Large intestine (tissue), 3 donors: Measurements from ENCODE around the gene POLN. TPM values are rescaled to one million over a fixed set of nuclear protein-coding genes. Genes with fewer than 3 reads are reported as not detected.

Source experiments
- DNase-seq, 2 donors: peaks; one replicate each; pipeline versions ENCODE4 v3.0.0 to v3.0.0-alpha.2; 2013
- H3K27ac ChIP-seq: one replicate; pipeline ENCODE4 v1.5.1; 2013; ENCODE audit warnings: low read length
- H3K27me3 ChIP-seq: 2 replicates; pipeline ENCODE4 v1.6.1; 2013; ENCODE audit warnings: low read length; ENCODE audit not compliant: control insufficient read depth, insufficient read depth
- H3K36me3 ChIP-seq: 2 replicates; pipeline ENCODE4 v1.6.1; 2013; ENCODE audit warnings: low read length; ENCODE audit not compliant: control insufficient read depth, insufficient read depth
- H3K4me1 ChIP-seq: one replicate; pipeline ENCODE4 v1.6.1; 2013; ENCODE audit warnings: low read length; ENCODE audit not compliant: control insufficient read depth, insufficient read depth
- H3K4me3 ChIP-seq: one replicate; pipeline ENCODE4 v1.5.1; 2013; ENCODE audit warnings: low read length
- H3K9me3 ChIP-seq: one replicate; pipeline ENCODE4 v1.6.1; 2013; ENCODE audit warnings: mild to moderate bottlenecking, low read depth, low read length, moderate library complexity; ENCODE audit not compliant: control insufficient read depth
- WGBS: methylation state at CpG from one replicate; pipeline ENCODE4 v1.1.5; 2013; ENCODE audit warnings: low lambda C conversion rate; ENCODE audit not compliant: insufficient coverage; 5-methylcytosine and 5-hydroxymethylcytosine counted together
- polyA plus RNA-seq: library from polyadenylated mRNA; unstranded; fragments of 120-200 nt; gene quantifications from one replicate; pipeline ENCODE4 v1.2.1, GENCODE V29; 2013

POLN gene
- polyA plus RNA-seq, 1 donor: 2.3 TPM

GRCh38 chr4:2104556-2105345 lies 137.2 kb downstream of the POLN start:
- H3K4me3 ChIP-seq: no peak overlapping the region
- no peaks in the 10 kb centered on the region for H3K4me1 ChIP-seq
- peaks cover 2% of the 10 kb centered on the region for H3K27me3 ChIP-seq
- no peaks in the 10 kb centered on the region for H3K36me3 ChIP-seq
- WGBS: 85% methylated on average over 2 of the region's 9 CpGs
- H3K27ac ChIP-seq: no peak overlapping the region
- H3K9me3 ChIP-seq: peaks cover 12% of the 10 kb centered on the region
- no peak for DNase-seq

- WGBS: 100% methylated on average over 2 of the region's 2 CpGs
- Histone ChIP-seq H3K4me1 (no peaks in the 10 kb centered on the region), H3K9me3 (peaks cover 12% of the 10 kb centered on the region), H3K27me3 (peaks cover 2% of the 10 kb centered on the region), H3K4me3 (no peak overlapping the region), H3K27ac (no peak overlapping the region), H3K36me3 (no peaks in the 10 kb centered on the region)
- no peak for DNase-seq
These were observed 137.9 kb downstream of the POLN start for GRCh38 chr4:2103843-2104547.

GRCh38 chr4:2103127-2103842 lies 138.6 kb downstream of the POLN start:
- no peak overlapping the region for H3K4me3 ChIP-seq
- H3K27ac ChIP-seq: no peak overlapping the region
- WGBS: 89% methylated on average over 4 of the region's 5 CpGs
- no peak for DNase-seq
- H3K9me3 ChIP-seq: peaks cover 12% of the 10 kb centered on the region
- peaks cover 2% of the 10 kb centered on the region for H3K27me3 ChIP-seq
- no peaks in the 10 kb centered on the region for H3K36me3 ChIP-seq
- H3K4me1 ChIP-seq: no peaks in the 10 kb centered on the region

GRCh38 chr4:2102045-2102883 lies 139.7 kb downstream of the POLN start:
- DNase-seq: no peak
- WGBS: no CpG with 5 or more reads among the region's 4 CpGs
- peaks cover 2% of the 10 kb centered on the region for H3K27me3 ChIP-seq
- peaks cover 12% of the 10 kb centered on the region for H3K9me3 ChIP-seq
- no peaks in the 10 kb centered on the region for H3K4me1 ChIP-seq
- H3K4me3 ChIP-seq: no peak overlapping the region
- H3K27ac ChIP-seq: no peak overlapping the region
- H3K36me3 ChIP-seq: no peaks in the 10 kb centered on the region

- Histone ChIP-seq H3K4me3 (no peak overlapping the region), H3K27ac (no peak overlapping the region), H3K4me1 (no peaks in the 10 kb centered on the region), H3K9me3 (peaks cover 15% of the 10 kb centered on the region), H3K27me3 (peaks cover 2% of the 10 kb centered on the region), H3K36me3 (no peaks in the 10 kb centered on the region)
- no CpG with 5 or more reads among the region's 7 CpGs for WGBS
- DNase-seq: no peak
These were observed 140.4 kb downstream of the POLN start for GRCh38 chr4:2101346-2102044.

GRCh38 chr4:2096073-2096609 lies 145.8 kb downstream of the POLN start:
- H3K9me3 ChIP-seq: peaks cover 13% of the 10 kb centered on the region
- no peak overlapping the region for H3K4me3 ChIP-seq
- H3K4me1 ChIP-seq: no peaks in the 10 kb centered on the region
- no peaks in the 10 kb centered on the region for H3K27me3 ChIP-seq
- no CpG with 5 or more reads among the region's 7 CpGs for whole genome bisulfite sequencing
- no peak overlapping the region for H3K27ac ChIP-seq
- no peak for DNase-seq
- H3K36me3 ChIP-seq: no peaks in the 10 kb centered on the region

- Histone ChIP-seq H3K27ac (no peak overlapping the region), H3K4me3 (no peak overlapping the region), H3K36me3 (no peaks in the 10 kb centered on the region), H3K27me3 (no peaks in the 10 kb centered on the region), H3K4me1 (no peaks in the 10 kb centered on the region), H3K9me3 (peaks cover 13% of the 10 kb centered on the region)
- no CpG with 5 or more reads among the region's 16 CpGs for WGBS
- no peak for DNase-seq
These were observed 146.5 kb downstream of the POLN start for GRCh38 chr4:2095236-2096072.

GRCh38 chr4:2094545-2094944 lies 147.4 kb downstream of the POLN start:
- Histone ChIP-seq H3K4me3 (no peak overlapping the region), H3K4me1 (no peaks in the 10 kb centered on the region), H3K27me3 (no peaks in the 10 kb centered on the region), H3K9me3 (peaks cover 13% of the 10 kb centered on the region), H3K27ac (no peak overlapping the region), H3K36me3 (no peaks in the 10 kb centered on the region)
- no peak for DNase-seq
- WGBS: no CpG with 5 or more reads among the region's 4 CpGs

GRCh38 chr4:2093265-2093664 lies 148.7 kb downstream of the POLN start:
- Histone ChIP-seq H3K27me3 (no peaks in the 10 kb centered on the region), H3K4me1 (no peaks in the 10 kb centered on the region), H3K9me3 (peaks cover 13% of the 10 kb centered on the region), H3K27ac (no peak overlapping the region), H3K36me3 (no peaks in the 10 kb centered on the region), H3K4me3 (no peak overlapping the region)
- WGBS: no CpG with 5 or more reads among the region's 6 CpGs
- DNase-seq: no peak
